ENCODE measurements around the gene IRAK2.

DNA sequence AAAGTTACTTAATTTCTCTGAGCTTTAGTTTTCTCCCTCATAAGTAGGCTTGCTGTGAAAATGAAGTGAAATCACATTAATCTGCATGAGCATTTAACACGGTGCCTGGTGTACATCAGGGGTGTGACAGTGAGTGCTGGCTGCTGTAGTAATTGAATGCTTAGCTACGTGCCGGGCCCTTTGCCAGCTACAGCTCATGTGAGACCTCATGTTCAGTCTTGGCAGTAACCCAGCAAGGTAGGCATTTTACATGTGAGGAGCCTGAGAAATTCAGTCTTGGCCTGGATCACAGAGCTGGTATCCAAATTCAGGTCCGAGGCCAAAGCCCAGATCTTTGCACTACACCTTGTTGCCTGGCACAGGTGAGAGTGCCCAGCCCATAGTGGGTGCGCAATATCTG is 118.9 kb downstream of the IRAK2 start:
- TF ChIP-seq, protein P1, sequence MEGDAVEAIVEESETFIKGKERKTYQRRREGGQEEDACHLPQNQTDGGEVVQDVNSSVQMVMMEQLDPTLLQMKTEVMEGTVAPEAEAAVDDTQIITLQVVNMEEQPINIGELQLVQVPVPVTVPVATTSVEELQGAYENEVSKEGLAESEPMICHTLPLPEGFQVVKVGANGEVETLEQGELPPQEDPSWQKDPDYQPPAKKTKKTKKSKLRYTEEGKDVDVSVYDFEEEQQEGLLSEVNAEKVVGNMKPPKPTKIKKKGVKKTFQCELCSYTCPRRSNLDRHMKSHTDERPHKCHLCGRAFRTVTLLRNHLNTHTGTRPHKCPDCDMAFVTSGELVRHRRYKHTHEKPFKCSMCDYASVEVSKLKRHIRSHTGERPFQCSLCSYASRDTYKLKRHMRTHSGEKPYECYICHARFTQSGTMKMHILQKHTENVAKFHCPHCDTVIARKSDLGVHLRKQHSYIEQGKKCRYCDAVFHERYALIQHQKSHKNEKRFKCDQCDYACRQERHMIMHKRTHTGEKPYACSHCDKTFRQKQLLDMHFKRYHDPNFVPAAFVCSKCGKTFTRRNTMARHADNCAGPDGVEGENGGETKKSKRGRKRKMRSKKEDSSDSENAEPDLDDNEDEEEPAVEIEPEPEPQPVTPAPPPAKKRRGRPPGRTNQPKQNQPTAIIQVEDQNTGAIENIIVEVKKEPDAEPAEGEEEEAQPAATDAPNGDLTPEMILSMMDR (IDR thresholded peaks at IDR 0.05) = no peak
- TF ChIP-seq POLR2A (IDR thresholded peaks at IDR 0.05) = no peak
